ENCODE data around the gene TPTE. TPM values are rescaled to one million over a fixed set of nuclear protein-coding genes. Genes with fewer than 3 reads are reported as not detected.
"Not testable (repeated sequence)": the region's sequence is repeated elsewhere in the genome, so short reads cannot be mapped to it uniquely, and the experiment has no call there.

The TPTE gene
- not detected for total RNA-seq

GRCh38 chr21:10521091-10521598 is at the start of gene TPTE:
TPTE (plus strand) TSS chr21:10521583; CDS start chr21:10538724, 17,141 bp downstream.
- Histone ChIP-seq H3K9ac (ENCODE audit: low read depth in 2 of 2, low read length in 2 of 2) (no peak within 1 kb of the TSS), H3K36me3 (no peaks in the 10 kb centered on the region), H3K27ac (no peak within 1 kb of the TSS), H3K9me3 (peaks cover 2% of the 10 kb centered on the region), H3K27me3 (no peaks in the 10 kb centered on the region), H3K4me1 (no peaks in the 10 kb centered on the region), H3K4me3 (no peak within 1 kb of the TSS)
- TF ChIP-seq CTCF (IDR thresholded peaks at IDR 0.05): no peak
- DNase-seq: no peak
- intact Hi-C loops (cut with DNase I): no loop called here

- H3K4me1 ChIP-seq; H3K36me3 ChIP-seq; DNase-seq; H3K27ac ChIP-seq; intact Hi-C loops (cut with DNase I); H3K4me3 ChIP-seq; H3K9ac ChIP-seq (ENCODE audit: low read depth in 2 of 2, low read length in 2 of 2); H3K9me3 ChIP-seq; H3K27me3 ChIP-seq: not testable (repeated sequence)
These were observed 49.4 kb upstream of the TPTE start for GRCh38 chr21:10471999-10472398.

- H3K9ac ChIP-seq (ENCODE audit: low read depth in 2 of 2, low read length in 2 of 2); H3K4me1 ChIP-seq; H3K36me3 ChIP-seq; DNase-seq; H3K27ac ChIP-seq; H3K27me3 ChIP-seq; H3K9me3 ChIP-seq; intact Hi-C loops (cut with DNase I); H3K4me3 ChIP-seq: not testable (repeated sequence)
These were observed 43.6 kb upstream of the TPTE start for GRCh38 chr21:10477794-10478193.

- H3K27me3 ChIP-seq; H3K4me1 ChIP-seq; H3K9ac ChIP-seq (ENCODE audit: low read depth in 2 of 2, low read length in 2 of 2); intact Hi-C loops (cut with DNase I); H3K4me3 ChIP-seq; H3K9me3 ChIP-seq; H3K36me3 ChIP-seq; H3K27ac ChIP-seq; DNase-seq: not testable (repeated sequence)
These were observed 41.5 kb upstream of the TPTE start for GRCh38 chr21:10479875-10480274.

- H3K27ac ChIP-seq; H3K9ac ChIP-seq (ENCODE audit: low read depth in 2 of 2, low read length in 2 of 2); H3K27me3 ChIP-seq; H3K4me3 ChIP-seq; H3K9me3 ChIP-seq; H3K4me1 ChIP-seq; intact Hi-C loops (cut with DNase I); H3K36me3 ChIP-seq; DNase-seq: not testable (repeated sequence)
These were observed 36.5 kb upstream of the TPTE start for GRCh38 chr21:10484864-10485263.

GRCh38 chr21:10490453-10490852 is 30.9 kb upstream of the TPTE start:
- H3K4me3 ChIP-seq; H3K9me3 ChIP-seq; H3K27me3 ChIP-seq; H3K36me3 ChIP-seq; H3K9ac ChIP-seq (ENCODE audit: low read depth in 2 of 2, low read length in 2 of 2); intact Hi-C loops (cut with DNase I); H3K4me1 ChIP-seq; DNase-seq; H3K27ac ChIP-seq: not testable (repeated sequence)

GRCh38 chr21:10511116-10511515 is 10.3 kb upstream of the TPTE start:
- Histone ChIP-seq H3K36me3 (no peaks in the 10 kb centered on the region), H3K4me1 (no peaks in the 10 kb centered on the region)
- no peak for TF ChIP-seq CTCF (IDR thresholded peaks at IDR 0.05)

GRCh38 chr21:10516889-10517288 is 4.5 kb upstream of the TPTE start:
- H3K4me3 ChIP-seq; H3K36me3 ChIP-seq; H3K27ac ChIP-seq; H3K4me1 ChIP-seq; H3K9ac ChIP-seq (ENCODE audit: low read depth in 2 of 2, low read length in 2 of 2); H3K27me3 ChIP-seq; intact Hi-C loops (cut with DNase I); DNase-seq; H3K9me3 ChIP-seq: not testable (repeated sequence)

More at GRCh38 chr21:10511116-10511515, 10.3 kb upstream of the TPTE start:
- no peaks in the 10 kb centered on the region for H3K27me3 ChIP-seq
- peaks cover 6% of the 10 kb centered on the region for H3K9me3 ChIP-seq
- H3K9ac ChIP-seq (ENCODE audit: low read depth in 2 of 2, low read length in 2 of 2): no peak overlapping the region
- DNase-seq: no peak
- H3K4me3 ChIP-seq: no peak overlapping the region
- H3K27ac ChIP-seq: no peak overlapping the region
- intact Hi-C loops (cut with DNase I): no loop called here

GRCh38 chr21:10517904-10518303 is 3.5 kb upstream of the TPTE start:
- H3K36me3 ChIP-seq; H3K27ac ChIP-seq; H3K9me3 ChIP-seq; intact Hi-C loops (cut with DNase I); H3K9ac ChIP-seq (ENCODE audit: low read depth in 2 of 2, low read length in 2 of 2); H3K4me3 ChIP-seq; DNase-seq; H3K27me3 ChIP-seq; H3K4me1 ChIP-seq: not testable (repeated sequence)

GRCh38 chr21:10521835-10522500 is 585 bp downstream of the TPTE start:
- H3K9ac ChIP-seq (ENCODE audit: low read depth in 2 of 2, low read length in 2 of 2); H3K36me3 ChIP-seq; H3K4me1 ChIP-seq; H3K27ac ChIP-seq; H3K4me3 ChIP-seq; H3K27me3 ChIP-seq; DNase-seq; intact Hi-C loops (cut with DNase I); H3K9me3 ChIP-seq: not testable (repeated sequence)

Data from colonic mucosa (tissue), 4 donors.